Brain pericyte (primary cell): ENCODE data around the gene TAT.
"Not testable (repeated sequence)": the region's sequence is repeated elsewhere in the genome, so short reads cannot be mapped to it uniquely, and the experiment has no call there.

ENCODE experiments used
- DNase-seq: peaks from one replicate; pipeline ENCODE4 v3.0.0-alpha.2; 2012; ENCODE audit warnings: low read depth, low spot score

TAT gene

DNA sequence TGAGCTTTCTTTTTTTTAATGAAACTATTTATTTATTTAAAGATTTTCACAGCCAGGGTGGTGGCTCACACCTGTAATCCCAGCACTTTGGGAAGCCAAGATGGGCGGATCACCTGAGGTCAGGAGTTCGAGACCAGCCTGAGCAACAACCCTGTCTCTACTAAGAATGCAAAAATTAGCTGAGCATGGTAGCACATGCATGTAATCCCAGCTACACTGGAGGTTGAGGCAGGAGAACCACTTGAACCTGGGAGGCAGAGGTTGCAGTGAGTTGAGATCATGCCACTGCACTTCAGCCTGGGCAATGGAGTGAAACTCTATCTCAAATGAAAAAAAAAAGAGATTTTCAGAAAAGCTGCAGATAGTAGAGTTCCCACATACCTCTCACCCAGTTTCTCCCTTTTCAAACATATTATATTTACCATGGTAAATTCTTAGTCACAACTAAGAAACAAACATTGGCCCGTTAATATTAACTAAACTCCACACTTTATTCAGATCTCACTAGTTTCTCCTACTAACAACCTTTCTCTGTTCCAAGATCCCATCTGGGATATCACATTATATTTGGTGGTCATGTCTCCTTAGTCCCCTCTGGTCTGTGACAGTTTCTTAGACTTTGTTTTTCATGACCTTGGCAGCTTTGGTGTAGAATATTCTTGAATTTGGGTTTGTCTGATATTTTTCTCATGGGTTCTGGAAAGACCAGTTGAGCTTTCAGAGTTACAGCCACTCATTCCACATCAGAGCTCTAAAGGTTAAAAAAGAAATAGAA, 7.8 kb upstream of the TAT start:
- DNase-seq = no peak

- DNase-seq = not testable (repeated sequence)
Observed at GRCh38 chr16:71582553-71582848, 5.6 kb upstream of the TAT start.

DNA sequence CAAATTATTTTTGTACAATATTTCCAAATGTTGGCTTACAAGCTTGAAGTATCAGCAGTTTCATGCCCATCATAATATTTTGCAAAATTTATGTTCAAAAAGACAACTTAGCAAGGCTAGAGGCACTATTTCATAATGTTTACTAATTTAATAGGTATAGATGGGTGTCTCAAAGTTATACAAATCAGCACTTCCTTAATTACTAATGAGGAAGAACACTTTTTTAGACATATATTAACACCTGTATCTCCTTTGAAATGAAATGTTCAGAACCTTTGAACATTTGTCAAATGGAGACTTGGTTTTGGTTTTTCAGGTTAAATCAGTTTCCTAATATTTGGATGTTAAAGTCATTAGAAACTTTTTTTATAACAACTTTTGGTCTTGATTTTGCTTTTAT, 2.2 kb downstream of the TAT start:
- no peak for DNase-seq

GRCh38 chr16:71573387-71574094, 3.4 kb downstream of the TAT start:
- DNase-seq = no peak

- DNase-seq = no peak
Observed at GRCh38 chr16:71572497-71573116, 4.3 kb downstream of the TAT start.

DNA sequence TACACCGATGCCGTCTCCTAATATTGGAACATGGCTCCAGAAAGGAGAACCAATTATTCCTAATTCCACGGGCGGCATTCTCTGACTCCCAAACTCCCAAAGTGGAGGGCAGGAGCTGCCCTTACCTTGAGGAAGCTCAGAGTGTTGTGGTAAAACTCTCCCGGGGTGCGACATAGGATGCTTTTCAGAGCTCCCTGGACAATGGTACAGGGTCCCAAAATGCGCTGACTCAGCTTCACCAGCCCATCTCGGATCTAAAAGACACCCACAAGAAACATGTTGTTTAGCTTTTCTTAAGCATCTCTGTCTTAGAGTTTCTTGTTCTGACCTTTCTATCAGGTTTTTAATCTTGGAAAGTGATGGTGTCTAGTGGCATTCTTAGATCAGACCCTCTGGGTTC, 6.7 kb downstream of the TAT start:
- no peak for DNase-seq

GRCh38 chr16:71569621-71570020, 7.3 kb downstream of the TAT start:
- DNase-seq = no peak

DNA sequence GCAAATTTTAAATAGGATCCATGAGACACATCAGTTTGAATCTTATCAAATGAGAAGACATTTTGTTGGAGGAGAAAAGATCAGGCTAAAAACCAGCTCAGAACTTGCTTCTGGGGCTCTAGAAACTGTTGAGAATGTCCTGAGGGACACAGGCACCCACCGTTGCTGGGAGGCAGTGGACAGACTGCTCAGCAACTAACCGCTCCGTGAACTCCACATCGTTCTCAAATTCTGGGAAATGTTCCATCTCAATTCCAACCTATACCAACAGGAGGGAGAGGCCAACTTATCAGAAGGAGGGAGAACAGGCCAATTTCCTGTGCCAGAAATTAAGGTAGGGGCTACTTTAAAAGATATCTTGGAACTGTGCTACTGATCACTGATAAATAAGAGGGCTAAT, 8.3 kb downstream of the TAT start:
- DNase-seq = no peak

DNA sequence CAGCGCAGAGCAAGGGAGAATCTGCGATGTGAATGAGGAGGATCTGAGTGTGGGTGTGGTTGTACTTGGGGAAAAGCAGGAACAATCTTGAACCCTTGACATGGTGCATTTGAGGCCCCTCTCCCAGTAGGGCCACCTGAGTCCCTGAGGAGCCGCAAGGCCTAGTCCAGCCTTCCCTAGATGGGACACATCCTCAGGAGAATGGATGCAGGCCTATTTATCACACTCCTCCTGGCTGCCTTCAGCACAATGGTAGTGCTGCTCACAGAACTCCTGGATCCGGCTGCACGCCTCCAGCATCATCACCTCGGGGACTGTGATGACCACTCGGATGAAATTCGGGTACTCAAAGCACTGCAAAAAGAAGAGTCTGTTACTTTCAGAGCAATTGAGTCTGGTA, 9.0 kb downstream of the TAT start:
- no peak for DNase-seq

DNA sequence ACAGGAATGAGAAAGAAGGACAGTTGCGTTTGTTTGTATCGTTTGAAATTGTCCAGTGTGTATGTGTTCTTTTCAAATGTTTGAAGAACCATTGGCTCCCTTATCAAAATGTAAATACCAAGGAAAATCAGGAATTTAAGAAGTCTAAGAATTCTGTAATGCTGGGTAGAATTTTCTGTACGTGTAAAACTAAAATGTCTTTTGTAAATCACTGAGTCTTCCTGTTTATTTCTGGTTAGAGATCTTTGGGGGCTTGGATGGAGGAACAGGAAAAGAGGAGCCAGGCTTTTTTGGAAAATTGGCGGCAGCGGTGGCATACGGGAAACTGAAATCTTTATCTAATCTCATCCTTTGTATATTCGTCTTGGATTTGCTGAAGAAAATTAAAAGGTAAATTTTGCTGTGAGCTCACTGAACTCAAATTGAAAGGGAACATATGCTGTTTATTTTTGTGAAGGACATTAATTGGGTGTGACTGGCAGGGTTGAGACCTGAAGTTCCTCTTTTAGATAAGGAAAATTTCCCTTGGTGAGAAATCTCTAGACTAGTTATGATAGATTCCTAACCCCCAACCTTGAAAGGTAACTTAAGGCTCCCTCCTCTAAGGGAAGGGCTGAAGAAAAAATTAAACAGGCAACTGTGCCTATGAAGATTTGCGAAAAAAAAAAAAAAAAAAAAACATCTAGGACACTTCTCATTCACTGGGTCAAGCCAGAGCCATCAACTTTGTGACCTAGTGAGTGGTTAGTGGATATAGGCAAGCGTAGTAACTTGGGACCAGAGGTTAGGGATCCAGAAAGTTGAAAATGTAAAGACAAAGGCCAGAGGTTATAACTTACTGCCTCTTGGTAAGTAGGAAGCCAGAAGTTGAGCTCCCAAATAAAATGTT, 10.8 kb downstream of the TAT start:
- no peak for DNase-seq

- no peak for DNase-seq
Observed at GRCh38 chr16:71564335-71564967, 12.4 kb downstream of the TAT start.

GRCh38 chr16:71562552-71562951, 14.3 kb downstream of the TAT start:
- DNase-seq = no peak

DNA sequence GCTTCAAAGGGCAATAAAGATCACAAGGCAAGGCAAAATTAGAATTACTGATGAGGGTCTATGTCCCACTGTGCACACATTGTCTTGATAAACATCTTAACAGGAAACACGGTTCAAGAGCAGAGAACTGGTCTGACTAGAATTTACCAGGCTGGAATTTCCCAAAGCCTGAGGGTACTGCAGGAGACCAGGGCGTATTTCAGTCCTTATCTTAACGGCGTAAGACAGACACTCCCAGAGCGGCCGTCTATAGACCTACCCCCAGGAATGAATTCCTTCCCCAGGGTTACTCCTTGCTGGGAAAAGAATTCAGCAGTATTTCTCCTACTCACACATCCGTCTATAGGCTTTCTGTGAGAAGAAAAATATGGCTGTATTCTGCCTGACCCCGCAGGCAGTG, 15.0 kb downstream of the TAT start:
- DNase-seq = not testable (repeated sequence)

DNA sequence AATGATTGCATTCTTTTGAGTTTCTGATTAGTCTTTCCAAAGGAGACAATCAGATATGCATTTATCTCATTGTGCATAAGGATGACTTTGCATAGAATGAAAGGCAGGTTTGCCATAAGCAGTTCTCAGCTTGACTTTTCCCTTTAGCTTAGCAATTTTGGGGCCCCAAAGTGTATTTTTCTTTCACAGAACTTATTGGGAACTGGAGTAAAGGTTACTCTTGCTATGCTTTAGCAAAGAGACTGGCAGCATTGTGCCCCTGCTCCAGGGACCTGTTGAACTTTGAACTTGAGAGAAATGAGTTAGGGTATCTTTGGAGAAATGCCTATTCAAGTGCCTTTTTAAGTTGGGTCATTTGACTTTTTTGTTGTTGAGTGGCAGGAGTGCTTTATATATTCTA, 17.0 kb downstream of the TAT start:
- no peak for DNase-seq

GRCh38 chr16:71557954-71558582, 18.8 kb downstream of the TAT start:
- no peak for DNase-seq

GRCh38 chr16:71557299-71557698, 19.6 kb downstream of the TAT start:
- no peak for DNase-seq

- DNase-seq = no peak
Observed at GRCh38 chr16:71555230-71555891, 21.5 kb downstream of the TAT start.

DNA sequence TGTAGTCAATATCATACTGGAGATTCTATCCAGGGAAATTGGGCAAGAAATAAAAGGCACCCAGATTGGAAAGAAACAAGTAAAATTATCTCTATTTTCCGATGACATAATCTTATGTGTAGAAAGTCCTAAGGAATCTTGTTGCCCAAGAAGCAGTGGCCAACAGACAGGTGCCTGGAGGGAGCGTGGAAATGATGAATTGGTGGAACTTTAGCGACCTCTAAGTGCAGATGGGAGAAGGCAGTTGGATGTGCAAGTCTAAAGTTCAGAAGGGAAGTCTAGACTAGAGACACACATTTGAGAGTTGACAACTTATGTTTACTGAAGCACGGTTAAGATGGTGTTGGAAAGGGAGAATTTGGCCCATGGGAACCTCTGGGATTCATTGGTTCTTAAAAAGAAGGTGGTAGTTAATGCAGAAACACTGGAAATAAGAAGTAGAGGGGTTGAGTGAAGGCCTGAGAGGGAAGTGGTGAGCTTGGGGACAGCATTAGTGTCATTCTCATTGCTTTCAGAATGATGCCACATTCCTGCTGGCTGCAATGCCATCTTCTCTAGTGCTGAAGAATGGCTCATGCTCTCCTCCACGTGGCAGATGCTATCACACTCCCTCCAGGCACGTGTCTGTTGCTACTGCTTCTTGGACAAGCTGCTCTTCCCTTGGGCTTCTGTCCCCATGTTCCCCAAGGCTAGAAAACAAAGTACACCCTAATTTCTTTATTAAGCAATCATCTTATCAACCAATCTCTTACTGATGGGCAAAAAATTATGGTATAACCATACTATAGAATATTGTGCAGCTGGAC, 24.0 kb downstream of the TAT start:
- DNase-seq = no peak

DNA sequence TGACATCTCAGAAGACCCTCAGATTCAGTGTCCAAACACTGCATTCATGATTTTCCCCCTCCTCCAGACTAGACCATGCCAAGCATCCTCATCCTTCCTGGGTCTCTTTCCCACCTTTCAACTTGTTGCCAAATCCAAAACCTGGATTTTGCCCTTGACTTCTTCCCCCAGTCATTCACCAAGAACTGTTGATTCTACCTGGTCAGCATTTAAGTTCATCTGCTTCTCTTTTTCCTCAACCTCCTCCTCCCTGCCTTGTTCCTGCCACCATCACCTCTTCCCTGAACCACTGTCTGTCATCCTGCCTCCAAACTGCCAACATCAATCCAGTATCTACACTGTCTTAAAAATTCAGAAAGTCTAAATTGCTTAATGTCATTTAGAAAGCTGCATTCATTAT, 29.7 kb downstream of the TAT start:
- DNase-seq = no peak

DNA sequence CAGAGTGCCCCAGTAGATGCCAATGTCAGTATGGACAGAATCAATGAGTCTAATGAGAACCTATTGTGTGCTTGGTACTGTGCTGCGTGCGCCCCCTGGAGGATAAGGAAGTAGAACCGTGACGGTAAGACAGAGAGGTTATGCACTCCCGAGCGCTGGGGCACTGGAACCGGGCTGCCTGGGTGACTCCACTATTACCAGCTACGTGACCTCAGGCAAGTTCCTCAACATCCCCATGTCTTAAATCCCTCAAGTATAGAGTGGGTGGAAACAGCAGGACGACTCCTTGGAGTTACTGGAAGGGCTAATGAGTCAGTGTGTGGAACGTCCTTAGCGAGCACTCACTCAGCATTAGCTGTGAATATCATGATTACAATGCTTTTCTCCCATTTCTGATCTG, 34.5 kb downstream of the TAT start:
- DNase-seq = no peak
